Muscle layer of colon (tissue), 2 donors: ENCODE data around the gene PISD.

Experiments used
- H3K27ac ChIP-seq: one replicate; pipeline ENCODE4 v1.7.0; 2013; ENCODE audit warnings: low read depth, mild to moderate bottlenecking, low read length, moderate library complexity
- H3K27me3 ChIP-seq, 2 donors: one replicate each; pipeline ENCODE4 v1.7.0; 2013; ENCODE audit warnings: low read length in 2 of 2, mild to moderate bottlenecking in 2 of 2; ENCODE audit not compliant: insufficient read depth in 2 of 2, control insufficient read depth in 1 of 2
- H3K36me3 ChIP-seq: one replicate; pipeline ENCODE4 v1.7.0; 2013; ENCODE audit warnings: mild to moderate bottlenecking, low read length; ENCODE audit not compliant: insufficient read depth
- H3K4me1 ChIP-seq: one replicate; pipeline ENCODE4 v1.7.0; 2013; ENCODE audit warnings: mild to moderate bottlenecking, low read length; ENCODE audit not compliant: insufficient read depth
- H3K4me3 ChIP-seq, 2 donors: one replicate each; pipeline ENCODE4 v1.7.0; 2013; ENCODE audit warnings: low read length in 2 of 2, low read depth in 1 of 2, mild to moderate bottlenecking in 1 of 2, moderate library complexity in 1 of 2
- H3K9ac ChIP-seq: one replicate; pipeline ENCODE4 v1.7.0; 2013; ENCODE audit warnings: low read length
- H3K9me3 ChIP-seq: one replicate; pipeline ENCODE4 v1.7.0; 2013; ENCODE audit warnings: mild to moderate bottlenecking, low read length
- donor health status: abdominal sarcoma.
- donor health status: Adenocarcinoma of cecum.

PISD gene

DNA sequence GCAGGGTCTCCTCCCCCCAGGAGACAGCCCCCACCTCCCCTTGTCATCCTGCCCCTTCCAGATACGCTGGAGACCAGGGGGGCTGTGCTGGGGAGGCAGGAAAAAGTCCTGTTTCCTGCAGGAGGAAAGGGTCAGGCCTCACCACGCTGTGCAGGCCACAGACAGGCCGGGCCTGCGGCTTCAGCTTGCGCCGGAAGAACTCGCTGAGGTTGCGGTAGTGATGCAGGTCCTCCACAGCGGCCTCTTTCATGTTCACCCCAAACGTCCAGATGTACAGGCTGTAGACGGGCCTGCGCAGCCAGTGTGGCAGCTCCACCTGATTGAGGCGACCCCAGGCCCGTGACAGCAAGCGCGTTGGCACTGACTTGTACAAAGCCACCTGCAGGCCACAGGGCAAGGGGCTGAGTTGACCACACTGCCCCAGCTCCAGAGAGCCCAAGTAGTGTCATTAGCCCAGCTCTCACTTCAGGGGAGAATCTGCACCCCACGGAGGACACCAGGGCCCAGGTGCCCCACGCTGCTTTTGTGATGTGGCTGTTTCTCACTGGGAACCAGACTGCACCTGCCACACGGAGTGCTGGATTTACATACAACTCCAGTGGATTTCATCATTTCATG lies 40.4 kb downstream of the PISD start:
- H3K4me3 ChIP-seq: no peak overlapping the region
- H3K27me3 ChIP-seq: no peaks in the 10 kb centered on the region
- no peaks in the 10 kb centered on the region for H3K9me3 ChIP-seq
- H3K4me1 ChIP-seq: peaks cover 24% of the 10 kb centered on the region
- H3K27ac ChIP-seq: no peak overlapping the region
- H3K36me3 ChIP-seq: peaks cover 40% of the 10 kb centered on the region
- no peak overlapping the region for H3K9ac ChIP-seq

DNA sequence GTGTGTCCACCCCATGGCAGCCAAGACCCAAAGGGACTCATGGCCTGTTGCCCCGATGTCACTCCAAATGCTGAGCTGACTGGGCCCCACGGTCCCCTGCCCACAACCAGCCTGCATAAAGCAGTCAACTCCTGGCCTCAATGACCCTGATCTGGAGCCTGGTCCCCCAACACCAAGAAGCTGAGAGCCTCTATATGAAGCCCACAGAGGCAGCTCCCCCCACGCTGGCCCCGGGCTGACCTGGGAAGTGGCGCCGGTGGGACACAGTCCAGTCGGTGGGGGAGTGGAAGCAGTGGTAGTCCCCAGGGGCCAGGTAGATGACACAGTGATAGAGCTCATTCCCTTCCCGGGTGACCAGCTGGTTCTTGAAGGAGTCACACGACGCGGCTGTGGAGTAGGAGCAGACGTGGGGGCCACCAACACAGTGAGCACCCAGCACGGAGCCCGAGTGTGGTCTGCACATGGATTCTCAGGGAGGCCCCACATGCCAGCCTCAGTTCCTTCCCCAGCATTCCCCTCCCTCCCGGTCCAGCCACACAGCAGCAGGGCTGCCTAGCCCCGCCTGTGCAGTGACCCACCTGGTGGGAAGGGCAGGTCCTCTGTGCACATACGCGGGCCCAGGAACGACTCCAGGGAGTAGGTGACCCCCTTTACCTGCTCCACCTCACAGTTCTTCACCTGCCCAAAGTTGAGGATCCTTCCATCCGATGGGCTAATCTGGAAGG lies 41.1 kb downstream of the PISD start:
- no peak overlapping the region for H3K27ac ChIP-seq
- no peak overlapping the region for H3K4me3 ChIP-seq
- no peak overlapping the region for H3K9ac ChIP-seq
- H3K4me1 ChIP-seq: peaks cover 17% of the 10 kb centered on the region
- peaks cover 40% of the 10 kb centered on the region for H3K36me3 ChIP-seq
- H3K9me3 ChIP-seq: no peaks in the 10 kb centered on the region
- no peaks in the 10 kb centered on the region for H3K27me3 ChIP-seq

DNA sequence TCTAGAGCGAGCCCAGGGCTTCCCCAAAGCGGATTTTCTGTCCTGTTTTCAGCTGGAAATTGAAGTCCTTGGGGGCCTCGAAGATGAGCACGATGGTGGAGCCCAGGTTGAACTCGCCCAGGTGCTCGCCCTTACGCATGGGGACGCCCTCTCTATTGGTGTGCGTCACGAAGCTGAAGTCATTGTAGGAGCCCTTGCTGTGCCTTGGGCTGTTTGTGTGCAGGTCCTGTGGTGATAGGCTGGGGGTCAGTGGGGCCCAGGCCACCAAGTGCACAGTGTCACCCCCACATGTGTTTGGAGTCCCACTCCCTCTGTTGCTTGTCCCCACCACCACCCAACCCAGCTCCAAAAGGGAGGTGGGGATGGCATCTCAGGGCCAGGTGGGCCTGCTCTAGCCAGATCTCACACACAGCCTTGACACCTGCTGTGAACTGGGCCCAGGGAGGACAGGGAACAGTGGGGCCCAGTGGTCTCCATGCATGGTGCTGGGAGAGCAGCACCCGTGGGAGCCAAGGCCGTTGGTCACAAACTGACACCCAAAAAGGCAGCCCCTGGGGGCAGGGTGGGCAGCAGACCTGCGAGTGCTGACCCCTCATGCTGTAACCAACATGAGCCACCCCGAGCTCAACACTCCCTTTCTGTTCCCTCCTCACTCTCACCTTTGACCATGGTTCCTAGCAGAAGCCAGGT lies 42.3 kb downstream of the PISD start:
- H3K9ac ChIP-seq: no peak overlapping the region
- no peak overlapping the region for H3K4me3 ChIP-seq
- H3K27ac ChIP-seq: no peak overlapping the region
- peaks cover 6% of the 10 kb centered on the region for H3K4me1 ChIP-seq
- no peaks in the 10 kb centered on the region for H3K9me3 ChIP-seq
- H3K27me3 ChIP-seq: no peaks in the 10 kb centered on the region
- peaks cover 40% of the 10 kb centered on the region for H3K36me3 ChIP-seq

DNA sequence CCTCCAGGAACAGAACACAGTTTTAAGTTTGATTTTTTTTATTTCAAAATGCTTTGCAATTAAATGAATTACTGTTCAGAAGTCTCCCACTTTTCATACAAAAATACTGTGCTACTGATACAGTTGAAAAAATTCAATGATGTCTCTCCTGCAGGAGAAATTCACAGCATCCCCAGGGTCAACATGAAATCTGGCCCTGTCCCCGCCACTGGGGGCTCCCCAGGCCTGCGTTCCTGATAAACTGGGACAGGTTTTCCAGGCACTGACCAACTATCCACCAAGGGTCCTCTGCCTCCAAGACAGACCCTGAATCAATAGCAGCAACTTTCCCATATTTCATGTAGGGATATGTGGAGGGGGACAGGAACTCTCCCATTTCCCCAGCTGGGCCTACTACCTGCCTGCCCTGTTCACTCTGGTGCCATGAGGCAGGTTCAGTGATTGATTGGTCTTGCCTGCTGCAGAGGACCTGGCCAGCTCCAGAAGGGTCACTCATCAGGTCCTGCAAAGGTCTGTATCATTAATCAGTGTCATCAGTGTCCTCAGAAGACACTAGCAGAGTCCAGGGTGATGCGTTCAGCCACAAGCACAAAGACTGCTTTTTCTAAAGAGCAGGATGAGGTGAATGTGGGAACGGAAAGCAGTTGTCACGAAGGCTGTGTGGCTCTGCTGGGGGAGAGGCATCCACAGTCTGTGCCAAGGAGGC lies 43.4 kb downstream of the PISD start:
- peaks cover 40% of the 10 kb centered on the region for H3K36me3 ChIP-seq

DNA sequence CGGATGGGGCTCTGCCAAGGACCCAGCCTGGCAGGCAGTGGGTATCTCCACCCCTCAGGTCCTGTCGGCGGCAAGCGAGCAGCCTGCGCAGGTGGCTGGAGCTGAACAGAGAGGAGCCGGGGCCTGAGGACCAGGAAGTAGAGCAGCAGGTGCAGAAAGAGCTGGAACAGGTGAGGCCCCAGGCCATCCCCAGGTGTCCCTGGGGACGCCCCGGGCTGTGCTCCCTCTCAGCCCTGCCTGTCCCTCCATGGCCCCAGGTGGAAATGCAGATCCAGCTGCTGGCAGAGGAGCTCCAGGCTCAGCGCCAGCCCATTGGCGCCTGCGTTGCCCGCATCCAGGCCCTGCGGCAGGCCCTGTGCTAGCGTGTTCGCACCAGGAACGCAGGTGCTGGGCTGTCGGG lies 44.0 kb downstream of the PISD start:
- no peaks in the 10 kb centered on the region for H3K27me3 ChIP-seq
- peaks cover 40% of the 10 kb centered on the region for H3K36me3 ChIP-seq
- no peak overlapping the region for H3K9ac ChIP-seq
- H3K4me1 ChIP-seq: peaks cover 4% of the 10 kb centered on the region
- no peaks in the 10 kb centered on the region for H3K9me3 ChIP-seq
- no peak overlapping the region for H3K27ac ChIP-seq
- H3K4me3 ChIP-seq: no peak overlapping the region

More for the DNA sequence above, 43.4 kb downstream of the PISD start:
- H3K27me3 ChIP-seq: no peaks in the 10 kb centered on the region
- peaks cover 4% of the 10 kb centered on the region for H3K4me1 ChIP-seq
- H3K9me3 ChIP-seq: no peaks in the 10 kb centered on the region
- no peak overlapping the region for H3K27ac ChIP-seq
- no peak overlapping the region for H3K4me3 ChIP-seq
- H3K9ac ChIP-seq: no peak overlapping the region

DNA sequence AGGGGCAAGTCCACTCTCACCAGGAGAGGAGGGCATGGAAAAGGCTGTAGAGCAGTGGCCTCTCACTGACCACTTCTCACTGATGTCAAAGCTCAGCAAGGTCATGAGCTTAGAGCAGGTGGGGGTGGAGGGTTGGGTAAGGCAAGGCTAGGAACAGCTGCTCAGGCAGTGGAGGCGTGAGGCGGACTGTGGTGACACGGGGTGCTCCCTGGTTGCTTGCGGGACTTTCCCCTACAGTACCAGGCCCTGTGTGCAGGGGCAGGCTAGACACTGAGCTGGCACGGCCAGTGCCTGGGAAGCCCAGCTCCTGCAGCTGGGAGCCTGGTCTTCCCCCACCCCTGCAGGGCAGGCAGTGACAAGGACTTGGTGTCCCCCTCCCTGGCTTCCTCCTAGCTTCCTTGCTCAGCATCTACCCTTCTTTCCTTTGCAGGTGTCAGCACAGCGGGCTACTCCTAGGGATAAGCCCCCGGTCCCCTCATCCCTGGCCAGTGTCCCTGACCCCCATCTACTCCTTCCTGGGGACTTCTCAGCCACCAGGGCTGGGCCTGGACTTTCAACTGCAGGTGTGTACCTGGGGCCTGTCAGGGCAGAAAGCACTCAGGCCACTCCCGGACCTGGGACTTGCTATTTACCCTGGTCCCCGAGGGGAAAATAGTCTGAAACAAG lies 45.6 kb downstream of the PISD start:
- Histone ChIP-seq H3K4me3 (no peak overlapping the region), H3K9ac (no peak overlapping the region), H3K4me1 (peaks cover 4% of the 10 kb centered on the region), H3K9me3 (no peaks in the 10 kb centered on the region), H3K27ac (no peak overlapping the region), H3K36me3 (peaks cover 40% of the 10 kb centered on the region), H3K27me3 (no peaks in the 10 kb centered on the region)

DNA sequence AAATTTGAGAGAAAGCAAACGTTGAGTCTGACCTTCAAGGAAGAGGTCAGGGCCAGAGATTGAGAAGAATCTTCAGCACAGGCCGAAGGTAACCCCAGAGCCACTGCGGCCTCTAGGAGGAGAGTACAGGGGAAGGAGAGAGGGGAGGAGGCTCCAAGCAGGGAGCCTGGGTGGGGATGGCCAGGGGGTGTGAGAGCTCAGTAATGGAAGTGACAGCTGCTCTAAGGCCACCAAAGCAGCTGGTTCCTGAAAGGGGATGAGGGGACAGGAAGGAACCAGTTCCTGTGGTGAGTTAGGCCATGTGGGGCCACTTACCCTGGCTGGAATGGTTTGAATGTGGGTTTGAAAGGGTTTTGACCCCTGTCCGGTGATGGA lies 46.1 kb downstream of the PISD start:
- Histone ChIP-seq H3K36me3 (peaks cover 36% of the 10 kb centered on the region), H3K27ac (no peak overlapping the region)

DNA sequence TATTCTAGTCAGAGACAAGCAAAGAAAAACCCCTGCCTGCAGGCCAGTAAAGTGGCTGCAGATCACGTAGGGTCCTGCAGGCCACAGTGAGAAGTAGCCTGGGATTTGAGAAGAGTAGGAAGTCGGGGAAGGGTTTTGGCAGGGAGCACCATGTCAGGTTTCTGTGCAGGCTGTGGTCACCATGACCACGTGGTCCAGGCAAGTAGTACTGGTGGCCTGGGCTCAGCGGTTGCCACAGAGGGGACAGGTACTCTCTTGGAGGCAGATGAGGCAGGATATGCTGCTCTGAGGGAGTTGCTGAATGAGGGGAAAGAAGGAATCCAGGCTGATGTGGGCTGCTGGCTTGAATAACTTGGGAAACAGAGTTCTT lies 46.5 kb downstream of the PISD start:
- Histone ChIP-seq H3K27ac (no peak overlapping the region), H3K9me3 (no peaks in the 10 kb centered on the region), H3K4me1 (peaks cover 14% of the 10 kb centered on the region), H3K36me3 (peaks cover 32% of the 10 kb centered on the region), H3K27me3 (no peaks in the 10 kb centered on the region), H3K9ac (no peak overlapping the region), H3K4me3 (no peak overlapping the region)

More for the DNA sequence above, 46.1 kb downstream of the PISD start:
- H3K9ac ChIP-seq: no peak overlapping the region
- H3K4me3 ChIP-seq: no peak overlapping the region
- H3K27me3 ChIP-seq: no peaks in the 10 kb centered on the region
- H3K4me1 ChIP-seq: peaks cover 10% of the 10 kb centered on the region
- no peaks in the 10 kb centered on the region for H3K9me3 ChIP-seq

DNA sequence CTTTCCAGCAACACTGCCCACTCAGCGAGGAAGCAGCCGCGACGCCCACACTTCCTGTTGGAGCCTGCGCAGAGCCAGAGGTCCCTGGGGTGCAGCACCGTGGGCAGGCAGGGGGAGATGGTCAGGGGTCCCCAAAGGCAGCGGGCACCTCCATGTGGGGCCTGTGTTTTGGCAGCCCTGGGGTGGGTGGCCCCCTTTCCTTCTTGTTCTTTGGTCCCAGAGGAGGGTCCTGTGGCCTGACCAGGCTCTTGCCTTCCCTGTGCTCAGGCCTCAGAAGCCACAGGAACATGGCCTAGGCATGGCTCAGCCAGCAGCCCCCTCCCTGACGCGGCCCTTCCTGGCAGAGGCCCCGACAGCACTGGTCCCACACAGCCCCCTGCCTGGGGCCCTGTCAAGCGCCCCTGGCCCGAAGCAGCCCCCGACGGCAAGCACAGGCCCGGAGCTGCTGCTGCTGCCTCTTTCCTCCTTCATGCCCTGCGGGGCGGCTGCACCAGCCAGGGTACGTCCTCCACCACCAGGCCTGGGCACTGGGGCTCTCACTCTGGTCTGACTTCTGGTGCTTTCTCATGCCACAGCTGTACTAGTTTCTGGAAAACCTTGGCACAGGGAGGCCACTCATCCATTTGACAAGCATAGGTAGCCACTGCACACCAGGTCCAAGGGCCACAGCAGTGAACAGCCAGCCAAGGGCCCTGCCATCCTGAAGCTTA lies 47.1 kb downstream of the PISD start:
- Histone ChIP-seq H3K9ac (no peak overlapping the region), H3K36me3 (peaks cover 26% of the 10 kb centered on the region)

DNA sequence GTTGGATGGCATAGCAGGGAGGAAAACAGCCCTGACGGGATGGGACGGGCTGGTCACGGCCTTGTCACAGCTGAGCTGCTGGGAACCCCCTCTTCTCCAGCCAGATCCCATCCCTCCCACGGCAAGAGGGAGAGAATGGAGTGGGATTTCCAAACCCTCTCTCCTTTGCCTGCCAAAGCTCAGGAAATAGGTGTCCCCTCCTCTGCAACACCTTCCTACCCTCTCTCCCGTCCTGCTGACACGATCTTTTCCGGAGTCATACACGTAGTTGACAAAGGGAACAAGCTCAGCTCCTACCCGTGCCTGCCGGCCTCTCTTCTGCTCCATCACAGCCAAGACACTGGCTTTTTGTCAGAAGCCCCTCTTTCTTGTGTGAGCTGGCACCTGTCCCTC lies 48.1 kb downstream of the PISD start:
- Histone ChIP-seq H3K27me3 (no peaks in the 10 kb centered on the region), H3K27ac (no peak overlapping the region), H3K9ac (no peak overlapping the region), H3K4me3 (no peak overlapping the region), H3K9me3 (no peaks in the 10 kb centered on the region), H3K4me1 (peaks cover 18% of the 10 kb centered on the region), H3K36me3 (peaks cover 17% of the 10 kb centered on the region)

More for the DNA sequence above, 47.1 kb downstream of the PISD start:
- no peaks in the 10 kb centered on the region for H3K9me3 ChIP-seq
- H3K4me3 ChIP-seq: no peak overlapping the region
- no peaks in the 10 kb centered on the region for H3K27me3 ChIP-seq
- no peak overlapping the region for H3K27ac ChIP-seq
- peaks cover 18% of the 10 kb centered on the region for H3K4me1 ChIP-seq
